ENCODE measurements around the gene SLC5A12.
"Not testable (repeated sequence)": the region's sequence is repeated elsewhere in the genome, so short reads cannot be mapped to it uniquely, and the experiment has no call there.

Gene SLC5A12

DNA sequence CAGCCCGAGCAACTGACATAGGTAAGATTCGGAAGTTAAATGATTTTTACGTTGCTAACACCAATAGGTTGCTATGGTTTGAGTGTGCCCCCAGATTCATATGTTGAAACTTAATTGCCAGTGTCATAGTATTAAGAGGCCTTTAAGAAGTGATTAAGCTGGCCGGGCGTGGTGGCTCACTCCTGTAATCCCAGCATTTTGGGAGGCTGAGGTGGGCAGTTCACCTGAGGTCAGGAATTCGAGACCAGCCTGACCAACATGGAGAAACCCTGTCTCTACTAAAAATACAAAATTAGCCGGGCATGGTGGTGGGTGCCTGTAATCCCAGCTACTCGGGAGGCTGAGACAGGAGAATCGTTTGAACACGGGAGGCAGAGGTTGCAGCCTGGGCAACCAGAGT is 78.5 kb downstream of the SLC5A12 start:
- not testable (repeated sequence) for DNase-seq

GRCh38 chr11:26632691-26633159 is 89.1 kb downstream of the SLC5A12 start:
- DNase-seq, result no peak

DNA sequence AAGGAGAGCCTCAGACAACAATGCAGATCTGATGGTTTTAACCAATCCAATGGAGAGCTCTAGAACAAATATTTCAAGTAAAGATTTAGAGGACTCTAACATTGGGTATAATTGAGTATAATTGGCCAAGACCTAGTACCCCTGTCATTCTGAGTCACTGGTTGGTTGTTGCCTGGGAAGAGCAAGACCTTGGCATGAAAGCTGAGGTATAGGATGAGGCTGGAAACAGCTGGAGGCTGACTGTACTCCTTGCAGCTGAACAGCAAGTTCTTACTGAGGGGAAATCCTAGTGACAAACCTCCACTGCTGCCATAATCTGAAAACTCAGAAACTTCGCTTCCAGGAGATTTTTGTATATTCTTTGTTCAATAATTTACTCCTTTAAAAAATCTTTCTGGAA is 95.5 kb downstream of the SLC5A12 start:
- no peak for DNase-seq

DNA sequence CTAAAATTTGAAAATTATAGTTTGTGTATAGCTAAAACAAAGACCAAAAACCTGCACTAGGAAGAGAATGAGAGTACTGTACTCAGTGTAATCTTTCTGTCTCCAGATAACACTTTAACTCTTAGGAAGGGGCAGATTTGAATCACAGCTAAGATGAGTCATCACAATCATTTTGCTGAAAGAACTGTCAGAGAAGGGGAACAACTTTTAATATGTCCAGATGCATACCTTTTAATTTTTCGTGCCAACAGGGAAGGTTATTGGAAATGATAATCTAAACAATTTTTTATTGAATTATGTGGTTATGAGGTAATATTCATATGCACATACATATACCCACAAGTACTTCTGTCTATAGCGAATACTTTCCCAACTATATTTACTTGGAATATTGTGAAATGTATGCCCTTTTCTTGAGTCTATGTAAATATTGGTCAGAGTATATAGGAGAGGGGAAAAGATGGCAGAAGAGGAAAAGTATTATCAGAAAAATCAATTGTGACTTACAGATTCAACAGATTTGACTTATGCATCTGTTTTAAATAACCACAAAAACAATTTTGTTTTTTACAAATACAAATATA is 98.7 kb downstream of the SLC5A12 start:
- no peak for DNase-seq

- DNase-seq, result no peak
Measured at GRCh38 chr11:26622181-26622580, 99.7 kb downstream of the SLC5A12 start.

- no peak for DNase-seq
Measured at GRCh38 chr11:26621132-26621531, 100.7 kb downstream of the SLC5A12 start.

- DNase-seq, result no peak
Measured at GRCh38 chr11:26620282-26621045, 101.4 kb downstream of the SLC5A12 start.

DNA sequence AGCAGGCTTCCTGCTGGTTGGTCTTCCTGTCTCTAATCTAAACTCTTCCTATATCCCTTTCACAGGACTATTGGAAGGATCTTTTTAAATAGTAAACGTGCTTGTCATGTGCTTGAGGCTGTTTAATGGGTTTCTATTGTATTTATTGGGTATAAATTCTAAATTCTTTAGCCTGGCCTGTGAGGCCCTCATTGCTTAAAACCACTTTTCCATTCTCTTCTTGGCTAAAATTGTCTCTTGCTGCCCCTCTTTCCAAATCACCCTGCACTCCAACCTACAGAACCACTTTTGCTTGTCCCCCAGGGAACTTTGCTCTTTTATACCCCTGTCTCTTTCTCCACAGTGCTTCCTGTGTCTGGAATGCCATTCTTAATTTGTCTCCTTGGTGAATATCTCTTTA is 103.4 kb downstream of the SLC5A12 start:
- no peak for DNase-seq

All from activated effector memory CD4-positive, alpha-beta T cell treated with Interleukin-2 at 50 U/mL for 16 hours (primary cell).